ENCODE data around the gene NRL. TPM values are rescaled to one million over a fixed set of nuclear protein-coding genes. Genes with fewer than 3 reads are reported as not detected.

NRL gene
- total RNA-seq, 1 experiment from 2014 or later, result 2.3 TPM

DNA sequence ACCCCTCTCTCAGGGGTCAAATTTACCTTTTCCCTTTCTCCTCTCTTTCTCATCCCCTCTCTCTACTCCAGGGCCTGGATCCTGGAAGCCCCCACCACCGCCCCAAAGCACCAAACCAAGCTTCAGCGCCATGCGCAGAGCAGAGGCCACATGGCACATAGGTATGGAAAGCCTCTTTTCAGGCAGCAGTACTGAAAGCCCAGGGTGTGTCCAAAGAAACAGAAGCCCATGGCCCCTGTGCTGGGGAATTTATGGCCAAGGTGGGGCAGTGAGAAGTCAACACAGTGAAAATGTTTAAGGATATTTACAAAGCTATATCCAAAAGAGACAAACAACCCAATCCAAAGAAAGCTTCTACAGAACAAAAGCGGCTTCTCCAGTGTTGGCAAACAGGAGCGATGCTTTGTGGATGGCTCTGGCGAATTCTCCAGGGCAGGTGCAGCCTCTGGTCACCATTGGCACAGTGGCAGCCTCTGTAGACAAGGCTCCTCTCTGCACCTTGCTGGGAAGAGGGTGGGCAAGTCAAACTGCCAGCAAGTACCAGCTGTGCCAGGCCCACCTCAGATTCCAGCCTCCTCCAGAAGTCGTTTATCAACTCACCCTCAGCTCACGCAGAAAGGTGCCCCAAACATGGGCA lies 48.1 kb downstream of the NRL start:
- H3K9me3 ChIP-seq (ENCODE audit: insufficient read depth, low read depth), result no peaks in the 10 kb centered on the region
- ChIA-PET POLR2A (ENCODE audit: unreplicated experiment) (no interaction called here), CTCF (interaction anchor here (0.7 kb wide), 1 partner anchor 9 kb away, joined by 3 read pairs; no protein-coding TSS in a partner anchor)
- intact Hi-C loops (cut with micrococcal nuclease; ENCODE audit: unreplicated experiment), result no loop called here
- no peak for DNase-seq
- no TSS peak for BruUV-seq (replicated peaks)
- H4K20me1 ChIP-seq (ENCODE audit: insufficient read depth), result no peaks in the 10 kb centered on the region
- H3K79me2 ChIP-seq (ENCODE audit: low read depth), result no peaks in the 10 kb centered on the region
- no peaks in the 10 kb centered on the region for H3K4me1 ChIP-seq (replicated peaks; ENCODE audit: insufficient read depth)
- H2AFZ ChIP-seq, result no peak overlapping the region
- H3K4me2 ChIP-seq, result no peak overlapping the region
- no peak overlapping the region for H3K27ac ChIP-seq
- H3K4me3 ChIP-seq, result no peak overlapping the region
- no peaks in the 10 kb centered on the region for H3K9me2 ChIP-seq (ENCODE audit: insufficient read depth)
- H3K27me3 ChIP-seq (ENCODE audit: insufficient read depth, low read depth), result peaks cover 13% of the 10 kb centered on the region
- H3F3A ChIP-seq (ENCODE audit: insufficient read depth, low read depth), result no peaks in the 10 kb centered on the region
- H3K36me3 ChIP-seq (ENCODE audit: low read depth), result no peaks in the 10 kb centered on the region
- TF ChIP-seq EZH2 (IDR thresholded peaks at IDR 0.05; ENCODE audit: low read depth), result no peak
- TF ChIP-seq, protein P1, sequence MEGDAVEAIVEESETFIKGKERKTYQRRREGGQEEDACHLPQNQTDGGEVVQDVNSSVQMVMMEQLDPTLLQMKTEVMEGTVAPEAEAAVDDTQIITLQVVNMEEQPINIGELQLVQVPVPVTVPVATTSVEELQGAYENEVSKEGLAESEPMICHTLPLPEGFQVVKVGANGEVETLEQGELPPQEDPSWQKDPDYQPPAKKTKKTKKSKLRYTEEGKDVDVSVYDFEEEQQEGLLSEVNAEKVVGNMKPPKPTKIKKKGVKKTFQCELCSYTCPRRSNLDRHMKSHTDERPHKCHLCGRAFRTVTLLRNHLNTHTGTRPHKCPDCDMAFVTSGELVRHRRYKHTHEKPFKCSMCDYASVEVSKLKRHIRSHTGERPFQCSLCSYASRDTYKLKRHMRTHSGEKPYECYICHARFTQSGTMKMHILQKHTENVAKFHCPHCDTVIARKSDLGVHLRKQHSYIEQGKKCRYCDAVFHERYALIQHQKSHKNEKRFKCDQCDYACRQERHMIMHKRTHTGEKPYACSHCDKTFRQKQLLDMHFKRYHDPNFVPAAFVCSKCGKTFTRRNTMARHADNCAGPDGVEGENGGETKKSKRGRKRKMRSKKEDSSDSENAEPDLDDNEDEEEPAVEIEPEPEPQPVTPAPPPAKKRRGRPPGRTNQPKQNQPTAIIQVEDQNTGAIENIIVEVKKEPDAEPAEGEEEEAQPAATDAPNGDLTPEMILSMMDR (conservative IDR thresholded peaks at IDR 0.05), result no peak

DNA sequence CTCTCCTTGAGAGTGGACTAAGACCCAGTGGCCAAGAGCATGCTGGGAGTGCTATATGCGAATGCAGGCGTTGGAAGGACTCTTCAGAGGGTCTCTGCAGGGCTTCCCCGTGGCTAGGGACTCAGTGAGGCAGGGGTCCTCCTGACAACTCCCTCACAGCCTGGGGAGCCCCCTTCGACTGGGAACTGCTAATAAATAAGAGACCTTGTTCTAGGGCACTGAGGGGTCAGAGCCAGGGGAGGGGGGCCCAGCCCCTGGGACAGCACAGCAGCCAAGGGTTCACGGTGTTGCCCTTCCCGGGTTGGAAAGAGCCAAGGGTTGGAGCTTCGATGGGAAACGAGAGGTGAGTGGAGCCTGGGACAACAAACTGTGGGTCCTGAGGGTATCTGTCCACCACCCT lies 49.3 kb downstream of the NRL start:
- Histone ChIP-seq H3K9me2 (ENCODE audit: insufficient read depth) (no peaks in the 10 kb centered on the region), H2AFZ (no peak overlapping the region), H3K4me2 (no peak overlapping the region), H3K4me1 (replicated peaks; ENCODE audit: insufficient read depth) (no peaks in the 10 kb centered on the region), H3K9me3 (ENCODE audit: insufficient read depth, low read depth) (no peaks in the 10 kb centered on the region), H3K27ac (no peak overlapping the region), H3F3A (ENCODE audit: insufficient read depth, low read depth) (no peaks in the 10 kb centered on the region), H4K20me1 (ENCODE audit: insufficient read depth) (no peaks in the 10 kb centered on the region), H3K79me2 (ENCODE audit: low read depth) (no peaks in the 10 kb centered on the region), H3K4me3 (no peak overlapping the region), H3K36me3 (ENCODE audit: low read depth) (no peaks in the 10 kb centered on the region), H3K27me3 (ENCODE audit: insufficient read depth, low read depth) (peaks cover 13% of the 10 kb centered on the region)
- POLR2A ChIA-PET (ENCODE audit: unreplicated experiment), result no interaction called here
- CTCF ChIA-PET, result no interaction called here
- TF ChIP-seq, protein P1 (conservative IDR thresholded peaks at IDR 0.05), result no peak
- BruUV-seq (replicated peaks), result no TSS peak
- intact Hi-C loops (cut with micrococcal nuclease; ENCODE audit: unreplicated experiment), result no loop called here
- no peak for DNase-seq

DNA sequence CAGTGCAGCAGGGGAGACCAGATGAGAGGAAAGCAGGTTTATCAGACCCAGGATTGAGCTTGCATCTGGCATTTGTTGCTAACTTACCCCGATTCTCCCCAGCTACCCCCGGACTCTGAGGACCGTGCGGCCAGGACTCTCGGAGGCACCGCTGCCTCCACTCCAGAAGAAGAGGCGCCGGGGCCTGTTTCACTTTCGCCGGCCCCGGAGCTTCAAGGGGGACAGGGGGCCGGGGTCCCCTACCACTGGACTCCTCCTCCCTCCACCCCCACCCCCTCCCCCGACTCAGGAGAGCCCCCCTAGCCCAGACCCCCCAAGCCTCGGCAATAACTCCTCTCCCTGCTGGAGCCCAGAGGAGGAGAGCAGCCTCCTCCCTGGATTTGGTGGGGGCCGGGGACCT lies 49.9 kb downstream of the NRL start:
- BruUV-seq (replicated peaks), result no TSS peak
- no peaks in the 10 kb centered on the region for H3K4me1 ChIP-seq (replicated peaks; ENCODE audit: insufficient read depth)
- H3K9me3 ChIP-seq (ENCODE audit: insufficient read depth, low read depth), result no peaks in the 10 kb centered on the region
- CTCF ChIA-PET, result no interaction called here
- TF ChIP-seq, protein P1 (conservative IDR thresholded peaks at IDR 0.05), result no peak
- no peak for TF ChIP-seq EZH2 (IDR thresholded peaks at IDR 0.05; ENCODE audit: low read depth)
- H3K4me3 ChIP-seq, result no peak overlapping the region
- no peak for DNase-seq
- H3K79me2 ChIP-seq (ENCODE audit: low read depth), result no peaks in the 10 kb centered on the region
- no peaks in the 10 kb centered on the region for H3K36me3 ChIP-seq (ENCODE audit: low read depth)
- no peaks in the 10 kb centered on the region for H3K9me2 ChIP-seq (ENCODE audit: insufficient read depth)
- H3K4me2 ChIP-seq, result no peak overlapping the region
- H3F3A ChIP-seq (ENCODE audit: insufficient read depth, low read depth), result no peaks in the 10 kb centered on the region
- POLR2A ChIA-PET (ENCODE audit: unreplicated experiment), result no interaction called here
- no peak overlapping the region for H3K27ac ChIP-seq
- intact Hi-C loops (cut with micrococcal nuclease; ENCODE audit: unreplicated experiment), result no loop called here
- H2AFZ ChIP-seq, result no peak overlapping the region
- H3K27me3 ChIP-seq (ENCODE audit: insufficient read depth, low read depth), result peaks cover 9% of the 10 kb centered on the region
- H4K20me1 ChIP-seq (ENCODE audit: insufficient read depth), result no peaks in the 10 kb centered on the region

Measured in PC-9 (cell line).